Measurements from ENCODE around the gene NOD1. TPM values are rescaled to one million over a fixed set of nuclear protein-coding genes. Genes with fewer than 3 reads are reported as not detected.

NOD1 gene
- total and polyA plus RNA-seq, 2 experiments from 2014 or later, result 5.9 to 11.1 TPM

- Histone ChIP-seq H2AFZ (no peak overlapping the region), H3K9me2 (ENCODE audit: insufficient read depth) (no peaks in the 10 kb centered on the region), H3K9ac (no peak overlapping the region), H3K4me2 (ENCODE audit: unreplicated experiment) (no peak overlapping the region), H3K36me3 (ENCODE audit: low read depth) (no peaks in the 10 kb centered on the region), H4K20me1 (ENCODE audit: insufficient read depth) (no peaks in the 10 kb centered on the region), H3K27me3 (replicated peaks; ENCODE audit: insufficient read depth) (no peaks in the 10 kb centered on the region), H3K27ac (no peak overlapping the region), H3K9me3 (ENCODE audit: low read depth) (no peaks in the 10 kb centered on the region), H3K4me3 (no peak overlapping the region), H3F3A (ENCODE audit: insufficient read depth) (no peaks in the 10 kb centered on the region), H3K79me2 (ENCODE audit: insufficient read depth) (no peaks in the 10 kb centered on the region), H3K4me1 (ENCODE audit: insufficient read depth) (no peaks in the 10 kb centered on the region)
- TF ChIP-seq EZH2phosphoT487 (IDR thresholded peaks at IDR 0.05; ENCODE audit: insufficient read depth, low read depth) (no peak), EZH2 (IDR thresholded peaks at IDR 0.05; ENCODE audit: insufficient read depth, poor library complexity, severe bottlenecking) (no peak)
- no peak for DNase-seq
- 74 to 76% methylated on average over 3 of the region's 3 CpGs for WGBS, 2 experiments (ENCODE audit: low coverage in 1 of 2, low lambda C conversion rate in 2 of 2, missing lambda C conversion rate in 2 of 2)
- in situ Hi-C loops (cut with MboI), result loop anchor here (25.0 kb wide), 1 partner anchor 241 kb away; no protein-coding TSS in a partner anchor
Measured at GRCh38 chr7:30403477-30403876, 75.1 kb downstream of the NOD1 start.

GRCh38 chr7:30396389-30396788, 82.2 kb downstream of the NOD1 start:
- DNase-seq, result peak; percentile 12
- Histone ChIP-seq H3K9me2 (ENCODE audit: insufficient read depth) (no peaks in the 10 kb centered on the region), H3K4me3 (no peak overlapping the region), H3K36me3 (ENCODE audit: low read depth) (no peaks in the 10 kb centered on the region), H3F3A (ENCODE audit: insufficient read depth) (peaks cover 3% of the 10 kb centered on the region; the same call in 1 of the 2 replicates), H3K9ac (no peak overlapping the region), H3K27me3 (replicated peaks; ENCODE audit: insufficient read depth) (no peaks in the 10 kb centered on the region), H3K9me3 (ENCODE audit: low read depth) (no peaks in the 10 kb centered on the region), H4K20me1 (ENCODE audit: insufficient read depth) (no peaks in the 10 kb centered on the region), H3K27ac (no peak overlapping the region), H3K4me1 (ENCODE audit: insufficient read depth) (no peaks in the 10 kb centered on the region), H2AFZ (no peak overlapping the region), H3K4me2 (ENCODE audit: unreplicated experiment) (no peak overlapping the region), H3K79me2 (ENCODE audit: insufficient read depth) (no peaks in the 10 kb centered on the region)
- in situ Hi-C loops (cut with MboI), result no loop called here
- 59 to 62% methylated on average over 7 of the region's 7 CpGs for WGBS, 2 experiments (ENCODE audit: low coverage in 1 of 2, low lambda C conversion rate in 2 of 2, missing lambda C conversion rate in 2 of 2)
- TF ChIP-seq EZH2 (IDR thresholded peaks at IDR 0.05; ENCODE audit: insufficient read depth, poor library complexity, severe bottlenecking) (no peak), EZH2phosphoT487 (IDR thresholded peaks at IDR 0.05; ENCODE audit: insufficient read depth, low read depth) (no peak)

- Histone ChIP-seq H3K4me3 (no peak overlapping the region), H3K9me3 (ENCODE audit: low read depth) (no peaks in the 10 kb centered on the region), H3K4me2 (ENCODE audit: unreplicated experiment) (no peak overlapping the region), H3K9ac (no peak overlapping the region), H2AFZ (no peak overlapping the region), H3K9me2 (ENCODE audit: insufficient read depth) (no peaks in the 10 kb centered on the region), H3K27ac (no peak overlapping the region), H3F3A (ENCODE audit: insufficient read depth) (peaks cover 3% of the 10 kb centered on the region; the same call in 1 of the 2 replicates), H3K79me2 (ENCODE audit: insufficient read depth) (no peaks in the 10 kb centered on the region), H3K4me1 (ENCODE audit: insufficient read depth) (no peaks in the 10 kb centered on the region), H3K36me3 (ENCODE audit: low read depth) (no peaks in the 10 kb centered on the region), H3K27me3 (replicated peaks; ENCODE audit: insufficient read depth) (no peaks in the 10 kb centered on the region), H4K20me1 (ENCODE audit: insufficient read depth) (no peaks in the 10 kb centered on the region)
- no peak for TF ChIP-seq EZH2 (IDR thresholded peaks at IDR 0.05; ENCODE audit: insufficient read depth, poor library complexity, severe bottlenecking)
- TF ChIP-seq EZH2phosphoT487 (IDR thresholded peaks at IDR 0.05; ENCODE audit: insufficient read depth, low read depth), result no peak
- DNase-seq, result no peak
- WGBS, 2 experiments (ENCODE audit: low coverage in 1 of 2, low lambda C conversion rate in 2 of 2, missing lambda C conversion rate in 2 of 2), result 91 to 96% methylated on average over 4 of the region's 4 CpGs
- in situ Hi-C loops (cut with MboI), result no loop called here
Measured at GRCh38 chr7:30395676-30396075, 82.9 kb downstream of the NOD1 start.

GRCh38 chr7:30391806-30392205, 86.8 kb downstream of the NOD1 start:
- Histone ChIP-seq H3F3A (ENCODE audit: insufficient read depth) (peaks cover 3% of the 10 kb centered on the region; the same call in 1 of the 2 replicates), H3K9me2 (ENCODE audit: insufficient read depth) (no peaks in the 10 kb centered on the region), H3K9me3 (ENCODE audit: low read depth) (no peaks in the 10 kb centered on the region), H3K79me2 (ENCODE audit: insufficient read depth) (no peaks in the 10 kb centered on the region), H3K27ac (no peak overlapping the region), H4K20me1 (ENCODE audit: insufficient read depth) (no peaks in the 10 kb centered on the region), H3K4me1 (ENCODE audit: insufficient read depth) (no peaks in the 10 kb centered on the region), H3K9ac (no peak overlapping the region), H3K27me3 (replicated peaks; ENCODE audit: insufficient read depth) (no peaks in the 10 kb centered on the region), H3K4me3 (no peak overlapping the region), H2AFZ (no peak overlapping the region), H3K4me2 (ENCODE audit: unreplicated experiment) (no peak overlapping the region), H3K36me3 (ENCODE audit: low read depth) (no peaks in the 10 kb centered on the region)
- in situ Hi-C loops (cut with MboI), result no loop called here
- 97 to 98% methylated on average over 6 of the region's 6 CpGs for WGBS, 2 experiments (ENCODE audit: low coverage in 1 of 2, low lambda C conversion rate in 2 of 2, missing lambda C conversion rate in 2 of 2)
- no peak for DNase-seq
- no peak for TF ChIP-seq EZH2phosphoT487 (IDR thresholded peaks at IDR 0.05; ENCODE audit: insufficient read depth, low read depth)
- no peak for TF ChIP-seq EZH2 (IDR thresholded peaks at IDR 0.05; ENCODE audit: insufficient read depth, poor library complexity, severe bottlenecking)

All from GM23248 (cell line).